Neural progenitor cell (in vitro differentiated cells): ENCODE data around the gene ENOSF1.

ENCODE experiments used
- EZH2 ChIP-seq: fragments of 200-600 bp; sonication (generic); IDR thresholded peaks from 2 replicates; pipeline ENCODE4 v1.6.1; 2017; ENCODE audit warnings: antibody characterized with exemption, mild to moderate bottlenecking, moderate library complexity
- TF ChIP-seq, protein P1 (sequence below): fragments of 200-600 bp; sonication (generic); IDR thresholded peaks from 2 replicates; pipeline ENCODE4 v1.5.1; 2017; ENCODE audit warnings: antibody characterized with exemption, mild to moderate bottlenecking

- TF ChIP-seq, protein P1, sequence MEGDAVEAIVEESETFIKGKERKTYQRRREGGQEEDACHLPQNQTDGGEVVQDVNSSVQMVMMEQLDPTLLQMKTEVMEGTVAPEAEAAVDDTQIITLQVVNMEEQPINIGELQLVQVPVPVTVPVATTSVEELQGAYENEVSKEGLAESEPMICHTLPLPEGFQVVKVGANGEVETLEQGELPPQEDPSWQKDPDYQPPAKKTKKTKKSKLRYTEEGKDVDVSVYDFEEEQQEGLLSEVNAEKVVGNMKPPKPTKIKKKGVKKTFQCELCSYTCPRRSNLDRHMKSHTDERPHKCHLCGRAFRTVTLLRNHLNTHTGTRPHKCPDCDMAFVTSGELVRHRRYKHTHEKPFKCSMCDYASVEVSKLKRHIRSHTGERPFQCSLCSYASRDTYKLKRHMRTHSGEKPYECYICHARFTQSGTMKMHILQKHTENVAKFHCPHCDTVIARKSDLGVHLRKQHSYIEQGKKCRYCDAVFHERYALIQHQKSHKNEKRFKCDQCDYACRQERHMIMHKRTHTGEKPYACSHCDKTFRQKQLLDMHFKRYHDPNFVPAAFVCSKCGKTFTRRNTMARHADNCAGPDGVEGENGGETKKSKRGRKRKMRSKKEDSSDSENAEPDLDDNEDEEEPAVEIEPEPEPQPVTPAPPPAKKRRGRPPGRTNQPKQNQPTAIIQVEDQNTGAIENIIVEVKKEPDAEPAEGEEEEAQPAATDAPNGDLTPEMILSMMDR = no peak
- no peak for TF ChIP-seq EZH2
These were observed 85.2 kb downstream of the ENOSF1 start for GRCh38 chr18:627231-627630.
